LNCAP (cell line): ENCODE measurements around the gene MFNG.

Experiments used
- CTCF ChIP-seq: fragments of 450-650 bp; IDR thresholded peaks from 2 replicates; pipeline ENCODE4 v1.5.1; 2017; ENCODE audit warnings: mild to moderate bottlenecking

MFNG gene

GRCh38 chr22:37471727-37472417 is 14.3 kb downstream of the MFNG start:
- no peak for TF ChIP-seq CTCF

GRCh38 chr22:37470087-37470445 is 16.1 kb downstream of the MFNG start:
- no peak for TF ChIP-seq CTCF

- no peak for TF ChIP-seq CTCF
These were observed 16.6 kb downstream of the MFNG start for GRCh38 chr22:37469416-37470086.

- TF ChIP-seq CTCF = no peak
These were observed 18.7 kb downstream of the MFNG start for GRCh38 chr22:37467391-37467955.

GRCh38 chr22:37464181-37464580 is 22.0 kb downstream of the MFNG start:
- no peak for TF ChIP-seq CTCF

- no peak for TF ChIP-seq CTCF
These were observed 23.2 kb downstream of the MFNG start for GRCh38 chr22:37462983-37463382.

GRCh38 chr22:37462436-37462835 is 23.7 kb downstream of the MFNG start:
- TF ChIP-seq CTCF = no peak
